ENCODE data around the gene DMAC2L.

GRCh38 chr14:50335389-50335788, 23.3 kb downstream of the DMAC2L start:
- TF ChIP-seq, protein P1, sequence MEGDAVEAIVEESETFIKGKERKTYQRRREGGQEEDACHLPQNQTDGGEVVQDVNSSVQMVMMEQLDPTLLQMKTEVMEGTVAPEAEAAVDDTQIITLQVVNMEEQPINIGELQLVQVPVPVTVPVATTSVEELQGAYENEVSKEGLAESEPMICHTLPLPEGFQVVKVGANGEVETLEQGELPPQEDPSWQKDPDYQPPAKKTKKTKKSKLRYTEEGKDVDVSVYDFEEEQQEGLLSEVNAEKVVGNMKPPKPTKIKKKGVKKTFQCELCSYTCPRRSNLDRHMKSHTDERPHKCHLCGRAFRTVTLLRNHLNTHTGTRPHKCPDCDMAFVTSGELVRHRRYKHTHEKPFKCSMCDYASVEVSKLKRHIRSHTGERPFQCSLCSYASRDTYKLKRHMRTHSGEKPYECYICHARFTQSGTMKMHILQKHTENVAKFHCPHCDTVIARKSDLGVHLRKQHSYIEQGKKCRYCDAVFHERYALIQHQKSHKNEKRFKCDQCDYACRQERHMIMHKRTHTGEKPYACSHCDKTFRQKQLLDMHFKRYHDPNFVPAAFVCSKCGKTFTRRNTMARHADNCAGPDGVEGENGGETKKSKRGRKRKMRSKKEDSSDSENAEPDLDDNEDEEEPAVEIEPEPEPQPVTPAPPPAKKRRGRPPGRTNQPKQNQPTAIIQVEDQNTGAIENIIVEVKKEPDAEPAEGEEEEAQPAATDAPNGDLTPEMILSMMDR (IDR thresholded peaks at IDR 0.05; ENCODE audit: low read depth, low read length, poor library complexity, severe bottlenecking): no peak
- TF ChIP-seq EZH2phosphoT487 (IDR thresholded peaks at IDR 0.05; ENCODE audit: borderline replicate concordance, low read length): no peak
